ENCODE measurements around the gene RAB39B.
"Not testable (repeated sequence)": the region's sequence is repeated elsewhere in the genome, so short reads cannot be mapped to it uniquely, and the experiment has no call there.

The RAB39B gene

GRCh38 chrX:155263854-155264628, at the start of gene RAB39B:
RAB39B (minus strand) TSS chrX:155264491; CDS start chrX:155264288, 203 bp downstream.
- DNase-seq: peak; percentile 77

- no peak for DNase-seq
Measured at GRCh38 chrX:155313766-155314165, 49.5 kb upstream of the RAB39B start.

- DNase-seq: no peak
Measured at GRCh38 chrX:155293771-155294170, 29.5 kb upstream of the RAB39B start.

GRCh38 chrX:155279873-155280272, 15.6 kb upstream of the RAB39B start:
- no peak for DNase-seq

- no peak for DNase-seq
Measured at GRCh38 chrX:155270969-155271368, 6.7 kb upstream of the RAB39B start.

- DNase-seq: not testable (repeated sequence)
Measured at GRCh38 chrX:155267995-155268394, 3.7 kb upstream of the RAB39B start.

GRCh38 chrX:155266439-155266838, 2.1 kb upstream of the RAB39B start:
- DNase-seq: no peak

GRCh38 chrX:155262970-155263754, 1.1 kb downstream of the RAB39B start:
- peak; percentile 31 for DNase-seq

GRCh38 chrX:155259752-155260151, 4.5 kb downstream of the RAB39B start:
- no peak for DNase-seq

GRCh38 chrX:155251391-155251790, 12.9 kb downstream of the RAB39B start:
- DNase-seq: no peak

GRCh38 chrX:155247497-155247896, 16.8 kb downstream of the RAB39B start:
- no peak for DNase-seq

- DNase-seq: no peak
Measured at GRCh38 chrX:155246748-155247147, 17.5 kb downstream of the RAB39B start.

- DNase-seq: no peak
Measured at GRCh38 chrX:155242300-155242699, 22.0 kb downstream of the RAB39B start.

- DNase-seq: no peak
Measured at GRCh38 chrX:155237719-155238118, 26.6 kb downstream of the RAB39B start.

GRCh38 chrX:155235891-155236290, 28.4 kb downstream of the RAB39B start:
- DNase-seq: no peak

- no peak for DNase-seq
Measured at GRCh38 chrX:155231163-155231562, 33.1 kb downstream of the RAB39B start.

GRCh38 chrX:155225774-155226173, 38.5 kb downstream of the RAB39B start:
- no peak for DNase-seq

GRCh38 chrX:155223746-155224145, 40.5 kb downstream of the RAB39B start:
- DNase-seq: not testable (repeated sequence)

- no peak for DNase-seq
Measured at GRCh38 chrX:155221351-155221750, 42.9 kb downstream of the RAB39B start.

- DNase-seq: no peak
Measured at GRCh38 chrX:155218777-155219176, 45.5 kb downstream of the RAB39B start.

- peak; percentile 33 for DNase-seq
Measured at GRCh38 chrX:155216940-155217440, 47.3 kb downstream of the RAB39B start.

GRCh38 chrX:155216179-155216939, 47.9 kb downstream of the RAB39B start, which contains the start of gene VBP1:
VBP1 (plus strand) TSS chrX:155216460; CDS start chrX:155216483, 23 bp downstream.
- peak; percentile 96 for DNase-seq

Data from NCI-H146 (cell line).